Tibial nerve (tissue), 4 donors: ENCODE data around the gene PAPOLB.

Experiments
- EP300 ChIP-seq, 2 donors: sonication (generic); formaldehyde crosslinking; IDR thresholded peaks; one replicate each; pipeline ENCODE4 v1.6.1; 2017; ENCODE audit warnings: antibody characterized with exemption in 2 of 2, mild to moderate bottlenecking in 1 of 2
- POLR2A ChIP-seq, 2 donors: fragments of 450-650 bp; IDR thresholded peaks; one replicate each; pipeline ENCODE4 v1.6.1; 2017; ENCODE audit warnings: antibody characterized with exemption in 2 of 2, mild to moderate bottlenecking in 2 of 2, moderate library complexity in 2 of 2
- TF ChIP-seq, protein P1 (sequence below), 5 experiments: fragments of 200-600 bp in 3 of 5; fragments of 450-650 bp in 2 of 5; sonication (generic) in 3 of 5; IDR thresholded peaks; one replicate each; pipeline ENCODE4 v1.5.1; 2016 to 2019; ENCODE audit warnings: antibody characterized with exemption in 5 of 5, mild to moderate bottlenecking in 3 of 5, moderate library complexity in 2 of 5

DNA sequence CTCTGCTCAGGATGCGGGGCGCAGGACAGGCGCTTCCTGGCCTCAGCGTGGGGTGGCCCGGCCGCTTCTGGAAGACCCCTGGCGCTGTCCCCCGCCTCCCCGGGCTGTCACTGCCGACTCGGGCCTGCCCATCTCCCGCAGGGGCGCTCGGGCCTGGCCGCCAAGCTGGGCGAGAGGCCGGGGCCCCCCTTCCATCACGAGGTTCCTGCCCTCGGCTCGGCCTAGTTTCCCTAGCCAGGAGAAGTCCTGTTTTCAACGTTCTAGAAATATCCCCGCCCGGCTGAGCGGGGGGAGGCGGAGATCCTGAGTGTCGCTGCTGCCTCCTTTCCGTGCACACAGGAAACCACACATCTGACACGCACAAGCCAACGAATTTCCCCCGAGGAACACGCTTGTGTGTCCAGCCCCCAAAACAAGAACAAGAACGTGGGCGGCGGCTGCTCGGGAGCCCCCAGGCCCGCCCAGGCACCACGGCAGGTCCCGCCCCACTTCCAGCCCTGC, 52.7 kb downstream of the PAPOLB start:
- TF ChIP-seq, protein P1, sequence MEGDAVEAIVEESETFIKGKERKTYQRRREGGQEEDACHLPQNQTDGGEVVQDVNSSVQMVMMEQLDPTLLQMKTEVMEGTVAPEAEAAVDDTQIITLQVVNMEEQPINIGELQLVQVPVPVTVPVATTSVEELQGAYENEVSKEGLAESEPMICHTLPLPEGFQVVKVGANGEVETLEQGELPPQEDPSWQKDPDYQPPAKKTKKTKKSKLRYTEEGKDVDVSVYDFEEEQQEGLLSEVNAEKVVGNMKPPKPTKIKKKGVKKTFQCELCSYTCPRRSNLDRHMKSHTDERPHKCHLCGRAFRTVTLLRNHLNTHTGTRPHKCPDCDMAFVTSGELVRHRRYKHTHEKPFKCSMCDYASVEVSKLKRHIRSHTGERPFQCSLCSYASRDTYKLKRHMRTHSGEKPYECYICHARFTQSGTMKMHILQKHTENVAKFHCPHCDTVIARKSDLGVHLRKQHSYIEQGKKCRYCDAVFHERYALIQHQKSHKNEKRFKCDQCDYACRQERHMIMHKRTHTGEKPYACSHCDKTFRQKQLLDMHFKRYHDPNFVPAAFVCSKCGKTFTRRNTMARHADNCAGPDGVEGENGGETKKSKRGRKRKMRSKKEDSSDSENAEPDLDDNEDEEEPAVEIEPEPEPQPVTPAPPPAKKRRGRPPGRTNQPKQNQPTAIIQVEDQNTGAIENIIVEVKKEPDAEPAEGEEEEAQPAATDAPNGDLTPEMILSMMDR (IDR thresholded peaks at IDR 0.05), result no peak
- TF ChIP-seq POLR2A (IDR thresholded peaks at IDR 0.05) (peak in 1 of 2 donors; percentile 19), EP300 (IDR thresholded peaks at IDR 0.05) (no peak)
